DOHH2 (cell line): Measurements from ENCODE around the gene AFDN.

Source experiments
- EZH2phosphoT487 ChIP-seq: fragments of 200-600 bp; sonication (generic); IDR thresholded peaks from 2 replicates; pipeline ENCODE4 v1.6.1; 2017; ENCODE audit warnings: borderline replicate concordance, mild to moderate bottlenecking, antibody characterized with exemption, low read length, moderate library complexity, mixed read lengths
- TF ChIP-seq, protein P1 (sequence below): fragments of 200-600 bp; sonication (generic); IDR thresholded peaks from one replicate; pipeline ENCODE4 v1.5.1; 2014; ENCODE audit warnings: antibody characterized with exemption, mild to moderate bottlenecking, low read depth, low read length; ENCODE audit not compliant: poor library complexity, severe bottlenecking

GRCh38 chr6:167944130-167944529 lies 117.4 kb downstream of the AFDN start:
- TF ChIP-seq, protein P1, sequence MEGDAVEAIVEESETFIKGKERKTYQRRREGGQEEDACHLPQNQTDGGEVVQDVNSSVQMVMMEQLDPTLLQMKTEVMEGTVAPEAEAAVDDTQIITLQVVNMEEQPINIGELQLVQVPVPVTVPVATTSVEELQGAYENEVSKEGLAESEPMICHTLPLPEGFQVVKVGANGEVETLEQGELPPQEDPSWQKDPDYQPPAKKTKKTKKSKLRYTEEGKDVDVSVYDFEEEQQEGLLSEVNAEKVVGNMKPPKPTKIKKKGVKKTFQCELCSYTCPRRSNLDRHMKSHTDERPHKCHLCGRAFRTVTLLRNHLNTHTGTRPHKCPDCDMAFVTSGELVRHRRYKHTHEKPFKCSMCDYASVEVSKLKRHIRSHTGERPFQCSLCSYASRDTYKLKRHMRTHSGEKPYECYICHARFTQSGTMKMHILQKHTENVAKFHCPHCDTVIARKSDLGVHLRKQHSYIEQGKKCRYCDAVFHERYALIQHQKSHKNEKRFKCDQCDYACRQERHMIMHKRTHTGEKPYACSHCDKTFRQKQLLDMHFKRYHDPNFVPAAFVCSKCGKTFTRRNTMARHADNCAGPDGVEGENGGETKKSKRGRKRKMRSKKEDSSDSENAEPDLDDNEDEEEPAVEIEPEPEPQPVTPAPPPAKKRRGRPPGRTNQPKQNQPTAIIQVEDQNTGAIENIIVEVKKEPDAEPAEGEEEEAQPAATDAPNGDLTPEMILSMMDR = no peak
- no peak for TF ChIP-seq EZH2phosphoT487
